PC-9 (cell line): Measurements from ENCODE around the gene HAPLN2. TPM values are rescaled to one million over a fixed set of nuclear protein-coding genes. Genes with fewer than 3 reads are reported as not detected.

Experiments used
- BruUV-seq: library from RNA; stranded (reverse); fragments of 400-500 nt; replicated peaks from 2 replicates; lab custom pipeline; 2021; lab: Mats Ljungman, UMichigan
- CTCF ChIA-PET: fragments of 300-600 bp; sonication (Branson Sonifier 250); formaldehyde crosslinking; loops from one replicate; lab custom pipeline; 2022; ENCODE audit warnings: antibody characterized with exemption; lab: Charles Lee
- POLR2A ChIA-PET: fragments of 300-600 bp; sonication (Branson Sonifier 250); formaldehyde crosslinking; loops from one replicate; lab custom pipeline; 2022; ENCODE audit warnings: antibody characterized with exemption; ENCODE audit not compliant: unreplicated experiment; lab: Charles Lee
- DNase-seq, 2 experiments: peaks; one replicate each; pipeline versions ENCODE4 v3.0.0 to v3.0.0-alpha.2; 2015 to 2022; ENCODE audit warnings: mixed read lengths in 1 of 2
- H2AFZ ChIP-seq: fragments of 200-600 bp; sonication (generic); 2 replicates; pipeline ENCODE4 v1.8.1; 2017; ENCODE audit warnings: antibody characterized with exemption
- H3F3A ChIP-seq: fragments of 200-600 bp; sonication (generic); 2 replicates; pipeline ENCODE4 v1.8.1; 2017; ENCODE audit warnings: antibody characterized with exemption, mild to moderate bottlenecking, low read depth; ENCODE audit not compliant: insufficient read depth
- H3K27ac ChIP-seq: fragments of 200-600 bp; sonication (generic); 2 replicates; pipeline ENCODE4 v1.6.1; 2016; ENCODE audit warnings: mixed run types
- H3K27me3 ChIP-seq: fragments of 200-600 bp; sonication (generic); 2 replicates; pipeline ENCODE4 v1.6.1; 2016; ENCODE audit warnings: low read depth, mixed run types; ENCODE audit not compliant: insufficient read depth
- H3K36me3 ChIP-seq: fragments of 200-600 bp; sonication (generic); 2 replicates; pipeline ENCODE4 v1.6.1; 2016; ENCODE audit warnings: low read depth, mixed run types
- H3K4me1 ChIP-seq: fragments of 200-600 bp; sonication (generic); replicated peaks from 2 replicates; pipeline ENCODE4 v1.6.1; 2016; ENCODE audit warnings: mixed run types; ENCODE audit not compliant: insufficient read depth
- H3K4me2 ChIP-seq: fragments of 200-600 bp; sonication (generic); 2 replicates; pipeline ENCODE4 v1.6.1; 2017; ENCODE audit warnings: mixed run types
- H3K4me3 ChIP-seq: fragments of 200-600 bp; sonication (generic); 2 replicates; pipeline ENCODE4 v1.6.1; 2016; ENCODE audit warnings: mixed run types
- H3K79me2 ChIP-seq: fragments of 200-600 bp; sonication (generic); 2 replicates; pipeline ENCODE4 v1.6.1; 2017; ENCODE audit warnings: low read depth, mixed run types
- H3K9me2 ChIP-seq: fragments of 200-600 bp; sonication (generic); 2 replicates; pipeline ENCODE4 v1.8.1; 2017; ENCODE audit warnings: mild to moderate bottlenecking; ENCODE audit not compliant: insufficient read depth
- H3K9me3 ChIP-seq: fragments of 200-600 bp; sonication (generic); 2 replicates; pipeline ENCODE4 v1.8.1; 2016; ENCODE audit warnings: low read depth; ENCODE audit not compliant: insufficient read depth
- H4K20me1 ChIP-seq: fragments of 200-600 bp; sonication (generic); 2 replicates; pipeline ENCODE4 v1.8.1; 2017; ENCODE audit not compliant: insufficient read depth
- EZH2 ChIP-seq: fragments of 200-600 bp; sonication (generic); IDR thresholded peaks from 2 replicates; pipeline ENCODE4 v1.8.0; 2017; ENCODE audit warnings: antibody characterized with exemption, low read depth
- intact Hi-C: fragments of 100-400 bp; cut with micrococcal nuclease; formaldehyde crosslinking; loops from one replicate; pipeline ENCODE4 v1.10.0; 2022; ENCODE audit not compliant: unreplicated experiment
- total RNA-seq: library from RNA; stranded (reverse); gene quantifications from 2 replicates; pipeline ENCODE4 v1.2.3, GENCODE V29; 2021
- TF ChIP-seq, protein P1 (sequence below): fragments of 200-600 bp; sonication (generic); conservative IDR thresholded peaks from 2 replicates; pipeline ENCODE4 v1.6.1; 2017; ENCODE audit warnings: mixed run types, antibody characterized with exemption, mild to moderate bottlenecking, moderate library complexity

Gene HAPLN2
- total RNA-seq, 1 experiment from 2014 or later = not detected

DNA sequence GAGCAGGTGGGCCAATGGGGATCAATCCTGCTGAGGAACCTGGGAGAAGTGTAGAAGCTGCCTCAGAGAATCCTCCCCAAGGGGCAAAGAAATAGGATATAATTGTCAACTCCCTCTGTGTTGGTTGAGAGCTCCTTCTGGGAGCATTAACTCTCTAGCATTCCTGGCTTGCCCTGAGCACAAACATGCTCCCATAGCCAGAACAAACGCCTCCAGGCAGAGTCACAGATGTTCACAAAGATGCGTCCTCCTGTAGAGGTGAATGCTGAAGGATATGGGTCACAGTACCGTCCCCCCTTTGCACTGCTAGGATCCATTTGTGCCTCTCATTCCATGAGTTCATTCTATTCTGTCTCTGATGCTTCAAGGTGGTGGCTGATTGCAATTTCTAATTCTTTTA lies 13.1 kb downstream of the HAPLN2 start:
- CTCF ChIA-PET = interaction anchor here (0.6 to 0.7 kb wide), 3 partner anchors 12 to 228 kb away, joined by 3 to 5 read pairs (median 3); no protein-coding TSS in a partner anchor

DNA sequence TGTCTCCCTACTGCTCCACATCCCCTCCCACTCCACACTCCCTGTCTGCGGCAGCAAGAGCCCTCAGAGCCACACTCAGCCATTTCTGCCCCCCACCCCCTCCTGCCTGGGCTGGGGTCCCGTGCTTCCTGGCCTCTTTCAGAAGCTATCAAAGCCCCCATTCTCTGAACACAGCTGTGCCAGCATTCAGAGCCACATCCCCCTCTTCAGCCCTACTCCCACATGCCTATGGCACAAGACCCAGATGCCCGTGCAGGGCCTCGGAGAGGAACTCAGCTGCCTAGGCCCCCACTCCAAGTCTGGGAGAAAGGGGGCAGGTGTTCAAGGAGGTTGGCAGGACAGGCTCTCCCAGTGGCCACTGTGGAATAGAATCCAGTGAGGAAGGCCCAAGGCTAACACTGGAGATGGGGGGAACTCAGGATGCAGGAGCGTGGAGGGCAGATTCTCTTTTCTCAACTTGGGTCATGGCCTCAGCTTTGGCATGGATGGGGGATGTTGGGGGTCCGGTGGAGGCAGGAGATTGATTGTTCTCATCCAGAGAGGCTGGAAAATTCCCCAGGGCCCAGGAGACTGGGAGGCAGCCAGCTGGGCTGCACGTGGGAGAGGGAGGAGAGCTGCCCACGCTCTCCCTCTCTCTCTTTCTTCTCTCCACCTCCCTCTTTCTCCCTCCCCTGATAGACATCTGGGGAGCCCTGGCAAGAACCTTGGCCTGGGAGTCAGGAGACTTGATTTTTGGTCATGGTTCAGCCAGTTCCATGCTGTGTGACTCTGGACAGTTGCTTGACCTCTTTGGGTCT lies 19.2 kb downstream of the HAPLN2 start:
- H3F3A ChIP-seq = peaks cover 42% of the 10 kb centered on the region
- CTCF ChIA-PET = interaction anchor here (0.9 kb wide), 1 partner anchor 12 kb away, joined by 3 read pairs; no protein-coding TSS in a partner anchor
- no peak overlapping the region for H3K4me2 ChIP-seq
- H4K20me1 ChIP-seq = peaks cover 55% of the 10 kb centered on the region
- H3K27me3 ChIP-seq = peaks cover 5% of the 10 kb centered on the region; the same call in 1 of the 2 replicates
- no peak for DNase-seq
- H2AFZ ChIP-seq = no peak overlapping the region
- H3K9me2 ChIP-seq = no peaks in the 10 kb centered on the region
- H3K27ac ChIP-seq = no peak overlapping the region
- POLR2A ChIA-PET = interaction anchor here (0.6 kb wide), 1 partner anchor 75 kb away, joined by 31 read pairs; no protein-coding TSS in a partner anchor
- TSS peak; percentile 2 for BruUV-seq
- H3K9me3 ChIP-seq = no peaks in the 10 kb centered on the region
- H3K79me2 ChIP-seq = no peaks in the 10 kb centered on the region
- H3K4me1 ChIP-seq = peaks cover 28% of the 10 kb centered on the region
- H3K4me3 ChIP-seq = no peak overlapping the region
- no peak for TF ChIP-seq EZH2
- TF ChIP-seq, protein P1, sequence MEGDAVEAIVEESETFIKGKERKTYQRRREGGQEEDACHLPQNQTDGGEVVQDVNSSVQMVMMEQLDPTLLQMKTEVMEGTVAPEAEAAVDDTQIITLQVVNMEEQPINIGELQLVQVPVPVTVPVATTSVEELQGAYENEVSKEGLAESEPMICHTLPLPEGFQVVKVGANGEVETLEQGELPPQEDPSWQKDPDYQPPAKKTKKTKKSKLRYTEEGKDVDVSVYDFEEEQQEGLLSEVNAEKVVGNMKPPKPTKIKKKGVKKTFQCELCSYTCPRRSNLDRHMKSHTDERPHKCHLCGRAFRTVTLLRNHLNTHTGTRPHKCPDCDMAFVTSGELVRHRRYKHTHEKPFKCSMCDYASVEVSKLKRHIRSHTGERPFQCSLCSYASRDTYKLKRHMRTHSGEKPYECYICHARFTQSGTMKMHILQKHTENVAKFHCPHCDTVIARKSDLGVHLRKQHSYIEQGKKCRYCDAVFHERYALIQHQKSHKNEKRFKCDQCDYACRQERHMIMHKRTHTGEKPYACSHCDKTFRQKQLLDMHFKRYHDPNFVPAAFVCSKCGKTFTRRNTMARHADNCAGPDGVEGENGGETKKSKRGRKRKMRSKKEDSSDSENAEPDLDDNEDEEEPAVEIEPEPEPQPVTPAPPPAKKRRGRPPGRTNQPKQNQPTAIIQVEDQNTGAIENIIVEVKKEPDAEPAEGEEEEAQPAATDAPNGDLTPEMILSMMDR = no peak
- intact Hi-C loops = no loop called here
- no peaks in the 10 kb centered on the region for H3K36me3 ChIP-seq

More for the DNA sequence above, 13.1 kb downstream of the HAPLN2 start:
- no TSS peak for BruUV-seq
- Histone ChIP-seq H4K20me1 (no peaks in the 10 kb centered on the region), H3K27ac (no peak overlapping the region), H3K79me2 (no peaks in the 10 kb centered on the region), H3K4me1 (peaks cover 12% of the 10 kb centered on the region), H3K36me3 (no peaks in the 10 kb centered on the region), H3K4me2 (no peak overlapping the region), H3K9me2 (no peaks in the 10 kb centered on the region), H3K9me3 (no peaks in the 10 kb centered on the region), H3K4me3 (no peak overlapping the region), H2AFZ (no peak overlapping the region), H3K27me3 (peaks cover 5% of the 10 kb centered on the region; the same call in 1 of the 2 replicates), H3F3A (peaks cover 17% of the 10 kb centered on the region)
- POLR2A ChIA-PET = interaction anchor here (0.6 kb wide), 1 partner anchor 162 kb away, joined by 4 read pairs; no protein-coding TSS in a partner anchor
- no peak for TF ChIP-seq EZH2
- TF ChIP-seq, protein P1 = no peak
- intact Hi-C loops = no loop called here
- DNase-seq = no peak

- CTCF ChIA-PET = interaction anchor here (0.5 to 1.0 kb wide), 5 partner anchors 12 to 40 kb away, joined by 3 to 9 read pairs (median 4); no protein-coding TSS in a partner anchor
Measured at GRCh38 chr1:156639601-156640101, 20.4 kb downstream of the HAPLN2 start.

More at GRCh38 chr1:156639601-156640101, 20.4 kb downstream of the HAPLN2 start:
- Histone ChIP-seq H3K27me3 (peaks cover 5% of the 10 kb centered on the region; the same call in 1 of the 2 replicates), H3F3A (peaks cover 54% of the 10 kb centered on the region), H3K4me2 (peak overlapping the region; percentile 61), H3K27ac (peak overlapping the region; percentile 7; the same call in 1 of the 2 replicates), H3K36me3 (no peaks in the 10 kb centered on the region), H3K4me1 (peaks cover 28% of the 10 kb centered on the region), H3K79me2 (no peaks in the 10 kb centered on the region), H3K9me2 (no peaks in the 10 kb centered on the region), H3K4me3 (no peak overlapping the region), H2AFZ (no peak overlapping the region), H3K9me3 (no peaks in the 10 kb centered on the region), H4K20me1 (peaks cover 67% of the 10 kb centered on the region)
- TF ChIP-seq EZH2 = no peak
- TF ChIP-seq, protein P1 = no peak
- POLR2A ChIA-PET = interaction anchor here (0.6 kb wide), 3 partner anchors 22 to 872 kb away, joined by 3 read pairs; no protein-coding TSS in a partner anchor
- no TSS peak for BruUV-seq
- intact Hi-C loops = no loop called here
- peak; percentile 90 to 93 for DNase-seq
